Heart right ventricle (tissue), 16 donors: ENCODE data around the gene PNKD. TPM values are rescaled to one million over a fixed set of nuclear protein-coding genes. Genes with fewer than 3 reads are reported as not detected.

Experiments used
- ATAC-seq, 8 donors: fragments of 200-7000 bp; cut with Tn5 transposase; one replicate each; pipeline ENCODE4 v1.9.1; 2020; ENCODE audit warnings: mild to moderate bottlenecking in 8 of 8, moderate library complexity in 8 of 8, moderate number of reproducible peaks in 1 of 8
- DNase-seq, 2 donors: peaks; one replicate each; pipeline ENCODE4 v3.0.0-alpha.2; 2020
- H3K27ac ChIP-seq, 10 donors: fragments of 200-600 bp; sonication (generic) in 2 of 10; one replicate each; pipeline versions ENCODE4 v1.5.0 to v1.8.0; 2020 to 2022; ENCODE audit warnings: mild to moderate bottlenecking in 3 of 10
- H3K27me3 ChIP-seq, 7 donors: fragments of 200-600 bp; one replicate each; pipeline ENCODE4 v1.8.0; 2021 to 2022; ENCODE audit warnings: mild to moderate bottlenecking in 2 of 7
- H3K36me3 ChIP-seq, 9 donors: fragments of 200-600 bp; sonication (generic) in 1 of 9; one replicate each; pipeline versions ENCODE4 v1.5.0 to v1.8.0; 2020 to 2022; ENCODE audit warnings: mild to moderate bottlenecking in 2 of 9
- H3K4me1 ChIP-seq, 9 donors: fragments of 200-600 bp; sonication (generic) in 1 of 9; one replicate each; pipeline versions ENCODE4 v1.5.0 to v1.8.0; 2020 to 2022; ENCODE audit warnings: mild to moderate bottlenecking in 4 of 9
- H3K4me3 ChIP-seq, 10 donors: fragments of 200-600 bp; sonication (generic) in 2 of 10; one replicate each; pipeline versions ENCODE4 v1.5.0 to v1.8.0; 2020 to 2022; ENCODE audit warnings: mild to moderate bottlenecking in 7 of 10, moderate library complexity in 2 of 10
- H3K9me3 ChIP-seq, 11 donors: fragments of 200-600 bp in 10 of 11; sonication (generic) in 2 of 11; one replicate each; pipeline versions ENCODE4 v1.5.0 to v1.8.0; 2013 to 2022; ENCODE audit warnings: mild to moderate bottlenecking in 2 of 11, control low read depth in 1 of 11, moderate library complexity in 1 of 11
- WGBS, 2 donors: extraction: QIAGEN DNeasy Blood & Tissue Kit; methylation state at CpG; one replicate each; pipeline ENCODE4 v1.1.7; 2013; ENCODE audit warnings: inconsistent platforms in 1 of 2; 5-methylcytosine and 5-hydroxymethylcytosine counted together
- intact Hi-C, 10 donors: fragments of 100-400 bp; cut with DNase I; formaldehyde crosslinking; loops; one replicate each; pipeline versions ENCODE4 v1.11.1 to v1.14.2; 2022
- polyA plus RNA-seq, 2 donors: library from polyadenylated mRNA; stranded (reverse); fragments of 200-250 nt; gene quantifications; one replicate each; pipeline ENCODE4 v1.2.3, GENCODE V29; 2013
- total RNA-seq, 10 donors: library from RNA; stranded (reverse); fragmentation: NEBNext Ultra II Directional in 3 of 10; extraction: Animal tissue kit (Norgen Biotek cat#: 25700) in 3 of 10; gene quantifications; one replicate each; pipeline versions ENCODE4 v1.2.1 to v1.2.4, GENCODE V29; 2021 to 2023
- TF ChIP-seq, protein P1 (sequence below), 9 donors: fragments of 200-600 bp; sonication (generic) in 2 of 9; IDR thresholded peaks; one replicate each; pipeline versions ENCODE4 v1.5.0 to v1.8.0; 2021 to 2022; ENCODE audit warnings: antibody characterized with exemption in 9 of 9, mild to moderate bottlenecking in 5 of 9, moderate library complexity in 1 of 9
- donor health status: Arrhythmogenic right ventricular cardiomyopathy.
- donor health status: ischemic (EF 13 %, LVEDD 7.1; RV severe dilation, severe dysfunction).
- donor health status: healthy with polysubstance abuse.
- donor health status: DM: no; HTN: yes; CAD: no.
- donor health status: DM: no; HTN: no; CAD: no.
- donor health status: ischemic (EF 25% LVEDD 6.9; RV normal size, moderate dysfunction).
- donor health status: ischemic (EF 25% LVEDD 5.7; RV mildly dilated, moderate dysfunction).
- donor health status: healthy.
- donor health status: DM: yes; HTN: yes; CAD: no.
- donor health status: Ischemic cardiomyopathy.
- donor health status: ischemic (EF 35%, LVEDD 5.7; RV mildly dilated, moderate dysfunction).
- donor health status: nonischemic (EF 11% LVEDD 7.7; RV severe dilation, severe dysfunction).
- donor health status: DM: yes; HTN: yes; CAD: no.
- donor health status: PGD.
- donor health status: ischemic (EF 29% LVEDD 5.4; RV normal size, mild dysfunction).
- donor health status: nonischemic (EF 23%, LVEDD 6.1; RV moderate dilation, normal function).

The PNKD gene
- total and polyA plus RNA-seq, 12 donors = 56.9 to 138 (median 75.7) TPM

GRCh38 chr2:218284106-218284811 lies 13.9 kb downstream of the PNKD start:
- peaks cover 5 to 55% (median 17%) of the 10 kb centered on the region in 9 donors for H3K36me3 ChIP-seq
- no peaks in the 10 kb centered on the region for H3K9me3 ChIP-seq
- DNase-seq (no peak), ATAC-seq (peak in 1 of 8 donors; percentile 18)
- H3K4me3 ChIP-seq = no peak overlapping the region
- TF ChIP-seq, protein P1, sequence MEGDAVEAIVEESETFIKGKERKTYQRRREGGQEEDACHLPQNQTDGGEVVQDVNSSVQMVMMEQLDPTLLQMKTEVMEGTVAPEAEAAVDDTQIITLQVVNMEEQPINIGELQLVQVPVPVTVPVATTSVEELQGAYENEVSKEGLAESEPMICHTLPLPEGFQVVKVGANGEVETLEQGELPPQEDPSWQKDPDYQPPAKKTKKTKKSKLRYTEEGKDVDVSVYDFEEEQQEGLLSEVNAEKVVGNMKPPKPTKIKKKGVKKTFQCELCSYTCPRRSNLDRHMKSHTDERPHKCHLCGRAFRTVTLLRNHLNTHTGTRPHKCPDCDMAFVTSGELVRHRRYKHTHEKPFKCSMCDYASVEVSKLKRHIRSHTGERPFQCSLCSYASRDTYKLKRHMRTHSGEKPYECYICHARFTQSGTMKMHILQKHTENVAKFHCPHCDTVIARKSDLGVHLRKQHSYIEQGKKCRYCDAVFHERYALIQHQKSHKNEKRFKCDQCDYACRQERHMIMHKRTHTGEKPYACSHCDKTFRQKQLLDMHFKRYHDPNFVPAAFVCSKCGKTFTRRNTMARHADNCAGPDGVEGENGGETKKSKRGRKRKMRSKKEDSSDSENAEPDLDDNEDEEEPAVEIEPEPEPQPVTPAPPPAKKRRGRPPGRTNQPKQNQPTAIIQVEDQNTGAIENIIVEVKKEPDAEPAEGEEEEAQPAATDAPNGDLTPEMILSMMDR (IDR thresholded peaks at IDR 0.05) = no peak
- H3K4me1 ChIP-seq = peaks cover 51 to 83% (median 81%) of the 10 kb centered on the region in 9 donors
- H3K27me3 ChIP-seq = no peaks in the 10 kb centered on the region
- H3K27ac ChIP-seq = peak overlapping the region; percentile 19 to 100 (median 98)
- WGBS, 2 donors = 61 to 79% methylated on average over 16 of the region's 16 CpGs
- intact Hi-C loops = no loop called here

DNA sequence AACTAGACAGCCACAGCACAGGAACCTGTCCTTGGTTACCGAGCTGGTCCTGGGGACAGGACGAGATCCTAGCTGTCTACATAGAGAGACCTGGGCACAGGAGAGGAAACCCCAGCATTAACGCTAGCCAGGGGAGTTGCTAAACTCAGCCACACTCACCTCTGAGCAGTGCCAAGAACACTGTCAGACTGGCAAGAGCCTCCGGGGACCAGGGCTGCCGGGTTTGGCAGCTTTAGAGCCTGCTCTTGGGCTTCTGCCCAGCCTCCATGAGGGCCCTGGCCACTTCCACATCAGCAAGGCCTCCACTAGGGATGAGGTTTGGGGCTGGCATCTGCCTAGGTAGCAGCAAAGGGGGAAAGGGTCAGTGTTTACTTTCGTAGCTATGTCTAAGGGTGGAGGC lies 15.3 kb downstream of the PNKD start:
- peak; percentile 17 to 64 (median 46) for ATAC-seq
- peaks cover 55 to 96% (median 95%) of the 10 kb centered on the region in 9 donors for H3K4me1 ChIP-seq
- peak overlapping the region in 8 of 10 donors; percentile 35 to 65 (median 54) for H3K4me3 ChIP-seq
- 14 to 27% methylated on average over 6 of the region's 6 CpGs for WGBS, 2 donors
- H3K27me3 ChIP-seq = no peaks in the 10 kb centered on the region
- H3K27ac ChIP-seq = peak overlapping the region; percentile 92 to 100 (median 98)
- peaks cover 0 to 42% (median 11%) of the 10 kb centered on the region in 9 donors for H3K36me3 ChIP-seq
- TF ChIP-seq, protein P1 (IDR thresholded peaks at IDR 0.05) = no peak
- DNase-seq = peak; percentile 69 to 76
- intact Hi-C loops = loop anchor here in 5 of 10 donors (2.0 to 5.0 kb wide), 4 partner anchors 13 to 113 kb away; partner anchors contain the start of genes CTDSP1 (in 3 of the 5), AAMP (in 1 of the 5) and PNKD (in 1 of the 5)
- no peaks in the 10 kb centered on the region for H3K9me3 ChIP-seq

GRCh38 chr2:218286570-218287459 lies 16.5 kb downstream of the PNKD start:
- Histone ChIP-seq H3K27me3 (no peaks in the 10 kb centered on the region), H3K4me1 (peaks cover 56 to 99% (median 97%) of the 10 kb centered on the region in 9 donors), H3K36me3 (peaks cover 0 to 29% (median under 1%) of the 10 kb centered on the region in 9 donors), H3K27ac (peak overlapping the region; percentile 92 to 100 (median 98)), H3K4me3 (peak overlapping the region; percentile 4 to 65 (median 49)), H3K9me3 (no peaks in the 10 kb centered on the region)
- TF ChIP-seq, protein P1 (IDR thresholded peaks at IDR 0.05) = no peak
- DNase-seq (peak; percentile 84 to 96), ATAC-seq (peak; percentile 83 to 92 (median 86))
- intact Hi-C loops = loop anchor here in 5 of 10 donors (2.0 to 5.0 kb wide), 4 partner anchors 14 to 112 kb away; partner anchors contain the start of genes CTDSP1 (in 3 of the 5), AAMP (in 1 of the 5) and PNKD (in 1 of the 5)
- 1 to 3% methylated on average over 11 of the region's 11 CpGs for WGBS, 2 donors
